HG03095 (cell line): ENCODE measurements around the gene PUS7L.

Source experiments
- ATAC-seq: cut with Tn5 transposase; IDR thresholded peaks from one replicate; pipeline ENCODE4 v1.9.1; 2021; ENCODE audit warnings: moderate library complexity; ENCODE audit not compliant: unreplicated experiment

Gene PUS7L

GRCh38 chr12:43669373-43669772 is 89.2 kb downstream of the PUS7L start:
- no peak for ATAC-seq
